K562 (cell line): ENCODE data around the gene C1QTNF5. TPM values are rescaled to one million over a fixed set of nuclear protein-coding genes. Genes with fewer than 3 reads are reported as not detected.

ENCODE experiments used
- EZH2 ChIP-seq: IDR thresholded peaks from 2 replicates; pipeline ENCODE4 v1.6.1; 2012; ENCODE audit warnings: low read depth, mild to moderate bottlenecking, inconsistent platforms, low read length, borderline replicate concordance
- GABPB2 ChIP-seq: fragments of 250-450 bp; sonication (Bioruptor Pico); conservative IDR thresholded peaks from 2 replicates; pipeline ENCODE4 v1.5.1; 2021; ENCODE audit warnings: mild to moderate bottlenecking
- MYBL2 ChIP-seq, 2 experiments: fragments of 450-650 bp in 1 of 2; sonication (generic) in 1 of 2; formaldehyde crosslinking in 1 of 2; IDR thresholded peaks; 2 replicates each; pipeline versions ENCODE4 v1.6.1 to v1.8.1; 2017 to 2022; ENCODE audit warnings: borderline replicate concordance in 1 of 2, inconsistent platforms in 1 of 2, low read depth in 1 of 2, mild to moderate bottlenecking in 1 of 2, missing genetic modification reagents in 1 of 2, moderate library complexity in 1 of 2
- POLR2B ChIP-seq: fragments of 450-650 bp; IDR thresholded peaks from 2 replicates; pipeline ENCODE4 v1.6.1; 2018; ENCODE audit warnings: low read depth; ENCODE audit not compliant: partially characterized antibody
- ZBTB5 ChIP-seq: fragments of 450-650 bp; IDR thresholded peaks from 2 replicates; pipeline ENCODE4 v1.6.1; 2017; ENCODE audit warnings: antibody characterized with exemption
- polyA plus RNA-seq, 8 experiments: library from polyadenylated mRNA; depleted of rRNA in 4 of 8; stranded (reverse) in 5 of 8; unstranded in 3 of 8; fragments of >200 nt; fragmentation: Nextera tagmentation in 2 of 8; fragmentation: Illumina TruSeq in 1 of 8; extraction: Ambion mirVana in 2 of 8; extraction: Trizol in 1 of 8; gene quantifications; 2 replicates each; pipeline versions ENCODE4 v1.2.1 to v1.2.3, GENCODE V29; 2011 to 2014; ENCODE audit warnings: inconsistent platforms in 1 of 8, missing spikeins in 1 of 8
- total RNA-seq, 7 experiments: library from RNA; depleted of rRNA in 6 of 7; stranded (reverse); fragments of >200 nt in 6 of 7; fragmentation: Illumina TruSeq in 2 of 7; extraction: Trizol in 2 of 7; gene quantifications; 2 replicates each; pipeline versions ENCODE4 v1.2.1 to v1.2.3, GENCODE V29; 2011 to 2021; ENCODE audit warnings: low replicate concordance in 1 of 7
- TF ChIP-seq, protein P1 (sequence below), 2 experiments: fragments of 450-650 bp; formaldehyde crosslinking in 1 of 2; IDR thresholded peaks; 2 replicates each; pipeline versions ENCODE4 v1.4.0 to v1.6.1; 2014 to 2020; ENCODE audit warnings: mild to moderate bottlenecking in 2 of 2, borderline replicate concordance in 1 of 2, low read depth in 1 of 2
- TF ChIP-seq, protein P2 (sequence below): fragments of 450-650 bp; formaldehyde crosslinking; IDR thresholded peaks from 2 replicates; pipeline ENCODE4 v1.4.0; 2020; ENCODE audit warnings: mild to moderate bottlenecking, moderate library complexity

C1QTNF5 gene
- total and polyA plus RNA-seq, 9 of the 15 experiments (the other 6 are each of a cell fraction or from before 2014, with no cell fraction given) = 0.07 to 0.76 (median 0.24) TPM; not detected in 1

GRCh38 chr11:119373921-119374631 is 33.4 kb upstream of the C1QTNF5 start (continued):
- TF ChIP-seq, protein P1, sequence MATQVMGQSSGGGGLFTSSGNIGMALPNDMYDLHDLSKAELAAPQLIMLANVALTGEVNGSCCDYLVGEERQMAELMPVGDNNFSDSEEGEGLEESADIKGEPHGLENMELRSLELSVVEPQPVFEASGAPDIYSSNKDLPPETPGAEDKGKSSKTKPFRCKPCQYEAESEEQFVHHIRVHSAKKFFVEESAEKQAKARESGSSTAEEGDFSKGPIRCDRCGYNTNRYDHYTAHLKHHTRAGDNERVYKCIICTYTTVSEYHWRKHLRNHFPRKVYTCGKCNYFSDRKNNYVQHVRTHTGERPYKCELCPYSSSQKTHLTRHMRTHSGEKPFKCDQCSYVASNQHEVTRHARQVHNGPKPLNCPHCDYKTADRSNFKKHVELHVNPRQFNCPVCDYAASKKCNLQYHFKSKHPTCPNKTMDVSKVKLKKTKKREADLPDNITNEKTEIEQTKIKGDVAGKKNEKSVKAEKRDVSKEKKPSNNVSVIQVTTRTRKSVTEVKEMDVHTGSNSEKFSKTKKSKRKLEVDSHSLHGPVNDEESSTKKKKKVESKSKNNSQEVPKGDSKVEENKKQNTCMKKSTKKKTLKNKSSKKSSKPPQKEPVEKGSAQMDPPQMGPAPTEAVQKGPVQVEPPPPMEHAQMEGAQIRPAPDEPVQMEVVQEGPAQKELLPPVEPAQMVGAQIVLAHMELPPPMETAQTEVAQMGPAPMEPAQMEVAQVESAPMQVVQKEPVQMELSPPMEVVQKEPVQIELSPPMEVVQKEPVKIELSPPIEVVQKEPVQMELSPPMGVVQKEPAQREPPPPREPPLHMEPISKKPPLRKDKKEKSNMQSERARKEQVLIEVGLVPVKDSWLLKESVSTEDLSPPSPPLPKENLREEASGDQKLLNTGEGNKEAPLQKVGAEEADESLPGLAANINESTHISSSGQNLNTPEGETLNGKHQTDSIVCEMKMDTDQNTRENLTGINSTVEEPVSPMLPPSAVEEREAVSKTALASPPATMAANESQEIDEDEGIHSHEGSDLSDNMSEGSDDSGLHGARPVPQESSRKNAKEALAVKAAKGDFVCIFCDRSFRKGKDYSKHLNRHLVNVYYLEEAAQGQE (IDR thresholded peaks at IDR 0.05; ENCODE audit: borderline replicate concordance) = peak; percentile 76
- TF ChIP-seq, protein P1 (CRISPR knock-in tag; IDR thresholded peaks at IDR 0.05; ENCODE audit: low read depth) = no peak
- TF ChIP-seq GABPB2 (CRISPR knock-in tag) (no peak), POLR2B (no peak), EZH2 (no peak), ZBTB5 (no peak), MYBL2 (IDR thresholded peaks at IDR 0.05; ENCODE audit: low read depth) (no peak), MYBL2 (CRISPR knock-in tag; IDR thresholded peaks at IDR 0.05; ENCODE audit: borderline replicate concordance) (no peak)
- TF ChIP-seq, protein P2, sequence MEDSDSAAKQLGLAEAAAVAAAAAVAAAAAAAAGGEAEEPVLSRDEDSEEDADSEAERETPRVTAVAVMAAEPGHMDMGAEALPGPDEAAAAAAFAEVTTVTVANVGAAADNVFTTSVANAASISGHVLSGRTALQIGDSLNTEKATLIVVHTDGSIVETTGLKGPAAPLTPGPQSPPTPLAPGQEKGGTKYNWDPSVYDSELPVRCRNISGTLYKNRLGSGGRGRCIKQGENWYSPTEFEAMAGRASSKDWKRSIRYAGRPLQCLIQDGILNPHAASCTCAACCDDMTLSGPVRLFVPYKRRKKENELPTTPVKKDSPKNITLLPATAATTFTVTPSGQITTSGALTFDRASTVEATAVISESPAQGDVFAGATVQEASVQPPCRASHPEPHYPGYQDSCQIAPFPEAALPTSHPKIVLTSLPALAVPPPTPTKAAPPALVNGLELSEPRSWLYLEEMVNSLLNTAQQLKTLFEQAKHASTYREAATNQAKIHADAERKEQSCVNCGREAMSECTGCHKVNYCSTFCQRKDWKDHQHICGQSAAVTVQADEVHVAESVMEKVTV (CRISPR knock-in tag) = peak; percentile 74
- TF ChIP-seq, all 486 proteins: peak for 15
